Activated T-helper 1 cell treated with Interleukin-2 at 50 U/mL for 16 hours (primary cell): ENCODE measurements around the gene ITIH3.

Experiments
- DNase-seq: peaks from one replicate; pipeline ENCODE4 v3.0.0-alpha.2; 2020; ENCODE audit warnings: low read depth

Gene ITIH3

DNA sequence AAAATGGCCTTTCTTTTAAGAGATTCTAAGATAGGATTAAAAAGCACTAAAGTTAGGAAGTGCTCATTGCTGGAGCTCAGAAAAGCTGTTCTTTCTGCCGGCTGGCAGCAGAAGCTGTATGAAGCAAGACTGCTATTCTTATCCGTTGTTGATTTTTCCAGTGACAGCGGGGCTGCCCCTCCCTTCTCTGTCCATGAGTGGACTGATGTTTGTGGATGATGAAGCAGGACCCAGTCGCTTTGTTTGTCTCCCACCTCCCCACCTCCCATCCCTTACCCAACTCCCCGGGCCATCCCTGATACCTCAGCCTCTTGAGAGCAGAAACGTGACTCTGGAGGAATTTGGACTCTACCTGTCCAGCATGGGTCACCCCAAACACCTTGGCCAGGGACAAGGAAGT lies 50.6 kb downstream of the ITIH3 start:
- no peak for DNase-seq

DNA sequence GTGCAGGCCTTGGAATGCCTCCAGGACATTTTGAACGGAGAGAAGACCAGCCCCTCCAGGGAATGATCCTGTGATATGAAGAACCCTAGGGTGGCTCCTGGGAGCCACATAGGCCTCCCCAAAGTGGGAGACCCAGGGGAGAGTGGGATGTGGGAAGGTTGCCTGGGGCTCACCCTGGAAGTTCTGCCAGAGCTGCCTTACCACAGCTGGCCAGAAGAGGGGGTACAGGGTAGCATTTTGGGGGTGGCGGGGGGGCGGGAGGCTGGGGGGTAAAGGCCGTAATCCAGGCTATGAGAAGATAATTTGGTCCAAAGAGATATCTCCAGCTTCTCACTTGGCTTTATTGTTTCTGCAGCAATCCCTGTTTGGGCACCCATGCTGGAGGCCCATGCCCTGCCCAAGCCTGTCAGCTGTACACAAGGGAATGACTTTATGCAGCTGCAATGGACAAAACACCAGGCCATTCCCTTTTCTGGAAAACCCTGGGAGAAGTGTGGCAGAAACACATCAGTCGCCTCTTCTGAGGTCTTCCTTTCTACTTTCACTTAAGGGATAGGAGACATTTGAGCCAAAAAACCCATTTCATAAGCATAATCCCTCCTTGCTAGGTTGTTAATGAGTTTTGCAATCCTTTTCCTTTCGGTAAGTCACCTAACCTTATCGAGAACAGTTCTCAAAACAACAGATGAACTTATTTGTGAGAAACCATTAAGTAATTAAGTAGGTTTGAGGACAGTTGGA lies 51.3 kb downstream of the ITIH3 start:
- DNase-seq = no peak

DNA sequence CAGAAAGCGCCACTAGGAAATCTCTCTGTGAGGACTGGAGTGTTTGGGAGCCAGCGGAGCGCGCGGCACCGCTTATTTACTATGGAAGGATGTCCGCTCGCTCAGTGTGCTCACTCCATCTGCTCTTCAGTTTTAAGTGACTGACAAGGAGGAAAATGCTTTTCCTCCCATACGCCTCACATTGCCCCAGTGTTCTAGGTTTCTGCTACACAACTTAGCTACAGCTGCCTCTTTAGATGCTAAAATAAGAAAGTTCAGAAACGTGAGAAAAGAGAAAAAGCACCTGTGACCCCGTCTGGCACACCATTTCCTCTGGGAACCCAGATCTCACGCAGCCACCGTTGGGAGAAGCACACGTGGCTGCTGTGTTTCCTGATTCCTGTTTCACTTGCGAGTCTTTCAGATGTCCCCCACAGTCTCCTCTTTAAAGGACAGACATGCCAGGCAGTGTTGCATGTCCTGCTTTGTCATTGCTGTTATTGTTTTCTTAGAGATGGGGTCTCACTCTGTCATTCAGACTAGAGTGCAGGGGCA lies 51.9 kb downstream of the ITIH3 start:
- DNase-seq = no peak

DNA sequence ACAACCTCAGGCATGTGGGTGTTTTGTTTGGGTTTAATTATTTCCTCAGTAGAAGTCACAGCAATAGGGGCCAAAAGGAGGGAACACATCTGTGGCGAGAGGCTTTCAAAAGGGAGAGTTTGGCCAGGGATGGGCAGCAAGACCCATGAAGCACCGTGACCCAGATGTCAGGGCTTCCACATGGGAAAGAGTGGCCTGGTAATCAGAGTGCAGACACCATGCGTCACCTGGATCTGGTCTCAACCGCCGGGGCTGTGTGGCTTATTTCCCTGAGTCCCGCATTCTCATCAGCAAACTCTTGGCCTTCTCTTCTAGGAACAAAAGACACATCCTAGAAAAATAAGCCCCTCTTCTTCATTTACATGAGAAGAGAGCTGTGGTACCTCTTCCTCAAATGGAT lies 52.6 kb downstream of the ITIH3 start:
- no peak for DNase-seq

DNA sequence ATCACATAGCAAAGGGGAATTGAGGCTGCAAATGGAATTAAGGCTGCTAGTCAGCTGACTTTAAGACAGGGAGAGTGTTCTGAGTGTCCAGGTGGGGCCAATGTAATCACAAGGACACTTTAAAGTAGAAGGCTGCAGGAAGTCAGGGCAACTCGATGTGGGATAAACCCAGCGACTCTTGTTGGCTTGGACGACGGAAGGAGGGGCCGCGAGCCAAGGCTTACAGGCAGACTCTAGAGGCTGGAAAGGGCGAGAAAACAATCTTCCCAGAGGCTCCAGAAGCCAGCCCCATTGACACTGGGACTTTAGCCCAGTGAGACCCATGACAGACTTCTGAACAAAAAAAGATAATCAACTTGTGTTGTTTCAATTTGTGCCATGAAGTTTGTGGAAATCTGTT lies 53.1 kb downstream of the ITIH3 start:
- no peak for DNase-seq

DNA sequence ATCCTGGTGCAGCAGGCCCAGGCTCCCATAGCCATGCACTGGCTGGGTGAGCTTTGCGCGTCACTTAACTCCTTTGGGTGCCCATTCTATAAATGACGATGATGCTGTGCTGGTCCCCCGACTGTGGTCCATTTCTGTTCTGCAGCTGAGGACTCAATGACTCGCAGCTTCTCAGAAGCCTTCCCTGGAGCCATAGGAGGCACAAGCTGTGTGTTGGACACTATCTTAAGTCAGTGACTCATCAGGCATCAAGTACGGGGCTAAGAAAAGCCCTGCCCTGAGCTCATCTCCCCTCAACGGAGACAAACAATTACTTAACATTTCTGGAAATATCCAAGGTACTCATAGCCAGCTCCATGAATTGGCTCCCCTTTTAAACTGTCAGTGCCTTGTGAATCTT lies 54.0 kb downstream of the ITIH3 start:
- no peak for DNase-seq

DNA sequence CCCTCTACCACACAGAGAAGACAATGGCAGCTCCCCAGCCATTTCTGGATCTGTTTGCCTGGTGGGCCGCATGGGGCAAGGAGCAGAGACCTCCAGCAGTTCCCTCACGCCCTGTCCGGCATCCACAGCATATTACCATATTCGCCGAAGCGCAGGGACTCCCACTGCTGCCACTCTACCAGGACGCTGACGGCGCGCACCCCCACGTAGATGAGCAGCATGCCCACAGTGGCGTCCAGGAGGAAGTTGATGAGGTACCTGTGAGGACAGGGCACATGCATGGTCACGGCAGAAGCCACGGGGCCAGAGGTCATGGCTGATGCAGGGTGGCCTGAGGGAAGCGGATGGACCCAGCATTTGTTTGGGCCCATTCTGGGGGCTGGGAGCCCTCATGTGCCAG lies 55.1 kb downstream of the ITIH3 start:
- no peak for DNase-seq

DNA sequence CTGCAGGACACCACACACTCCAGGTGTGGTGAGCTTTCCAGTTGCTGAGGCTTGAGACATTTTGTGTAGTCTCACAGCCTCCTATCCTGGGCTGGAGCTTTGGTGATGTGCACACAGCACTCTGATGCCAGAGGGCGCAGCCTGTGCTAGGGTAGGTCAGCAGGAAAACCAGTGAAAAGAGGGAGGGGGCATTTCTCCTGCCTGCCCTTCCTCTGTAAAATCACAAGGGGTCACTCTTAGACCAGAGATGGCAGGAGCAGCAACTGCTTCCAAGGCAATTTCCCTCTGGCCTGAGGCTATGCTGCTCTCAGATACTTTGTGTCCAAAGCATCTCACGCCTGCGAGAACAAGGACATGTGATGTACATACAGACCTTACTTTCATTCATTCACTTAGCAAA lies 56.8 kb downstream of the ITIH3 start:
- DNase-seq = no peak

DNA sequence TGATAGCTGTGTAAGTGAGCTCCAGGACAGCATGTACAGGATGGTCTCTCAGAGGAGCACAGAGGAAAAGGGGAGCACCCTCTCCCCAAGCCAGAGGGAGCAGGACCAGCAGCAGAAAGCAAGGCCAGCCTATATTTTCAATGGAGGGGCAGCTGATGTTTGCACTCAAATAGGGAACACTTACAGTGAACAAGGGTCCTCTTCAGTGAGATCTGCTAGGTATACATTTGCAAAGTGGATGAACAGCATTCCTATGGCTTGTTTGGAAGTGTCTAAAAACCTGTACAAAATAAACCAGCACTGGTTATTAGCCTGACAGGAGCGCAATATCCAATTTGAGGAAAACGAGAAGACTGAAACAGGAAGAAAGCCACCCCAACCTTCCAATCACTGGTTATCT lies 57.8 kb downstream of the ITIH3 start:
- no peak for DNase-seq

DNA sequence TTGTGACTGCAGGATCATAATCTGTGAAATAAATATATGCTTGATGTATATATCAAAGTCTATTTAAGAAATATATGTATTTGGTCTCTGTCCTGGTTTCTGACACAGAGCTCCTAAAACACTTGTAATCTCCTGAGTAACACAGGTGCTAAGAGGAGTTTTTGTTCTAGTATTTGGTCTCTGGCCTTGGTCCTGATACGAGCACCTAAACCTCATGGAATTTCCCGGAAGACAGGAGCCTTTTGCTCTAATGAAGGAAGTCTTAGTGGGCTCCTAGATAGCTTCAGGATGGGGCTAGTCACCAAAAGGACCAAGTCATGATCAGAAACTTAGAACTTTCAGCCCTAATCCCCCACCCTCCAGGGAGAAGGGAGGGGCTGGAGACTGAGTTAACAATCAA lies 59.4 kb downstream of the ITIH3 start:
- no peak for DNase-seq

DNA sequence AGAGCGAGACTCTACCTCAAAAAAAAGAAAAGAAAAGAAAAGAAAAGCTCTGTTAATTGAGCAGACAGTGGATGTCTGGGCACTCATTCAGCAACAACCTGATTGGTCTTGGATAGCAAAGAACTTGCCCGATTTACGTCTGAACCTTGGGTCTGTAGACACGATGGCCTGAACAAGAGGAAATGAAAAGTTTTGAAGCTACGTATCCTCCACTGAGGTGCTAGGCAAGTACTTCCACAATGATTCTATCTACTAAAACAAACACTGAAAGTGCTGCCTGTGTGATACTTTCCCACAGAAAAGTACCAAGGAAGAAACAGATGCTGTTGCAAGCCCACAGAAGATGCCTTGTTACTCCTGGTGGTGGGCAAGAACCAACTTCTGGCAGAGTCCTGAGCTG lies 62.1 kb downstream of the ITIH3 start:
- DNase-seq = no peak

DNA sequence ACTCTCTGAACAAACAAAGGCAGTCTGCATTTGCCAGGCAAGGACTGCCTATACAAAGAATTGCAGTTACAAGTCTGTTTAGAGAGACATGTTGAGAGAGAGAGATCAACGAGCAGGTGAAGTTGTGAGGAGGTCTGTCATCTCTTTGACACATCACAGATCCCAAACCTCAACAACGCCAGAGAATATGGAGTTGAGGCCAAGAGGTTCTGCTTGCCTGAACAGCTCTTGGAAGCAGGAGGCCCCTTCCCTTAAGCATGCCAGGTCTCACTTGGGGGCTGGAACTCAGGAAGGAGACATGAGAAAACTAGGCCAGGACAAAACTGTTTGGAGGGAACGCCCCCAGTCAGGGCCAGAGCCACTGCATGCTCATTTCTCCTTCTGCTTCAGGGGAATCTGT lies 62.5 kb downstream of the ITIH3 start:
- DNase-seq = no peak

DNA sequence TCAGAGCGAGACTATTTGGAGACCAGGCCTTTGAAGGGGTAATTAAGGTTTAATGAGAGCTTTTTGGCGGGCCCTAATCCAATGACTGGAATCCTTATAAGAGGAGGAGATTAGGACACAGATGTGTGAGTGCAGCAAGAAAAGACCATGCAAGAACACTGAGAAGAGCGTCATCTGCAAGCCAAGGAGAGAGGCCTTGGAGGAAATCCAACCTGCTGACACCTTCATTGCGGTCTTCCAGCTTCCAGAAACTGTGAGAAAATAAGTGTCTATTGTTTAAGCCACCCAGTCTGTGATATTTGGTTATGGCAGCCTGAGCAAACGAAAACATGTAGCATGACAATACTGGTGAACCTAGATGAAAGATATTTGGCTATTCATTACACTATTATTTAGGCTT lies 63.3 kb downstream of the ITIH3 start:
- no peak for DNase-seq
